KMS-11 (cell line): ENCODE data around the gene SLC17A3.
A peak's percentile ranks its signal among the peaks of the same experiment; 100 is the strongest.

Experiments used
- H2AFZ ChIP-seq: fragments of 200-600 bp; sonication (generic); 2 replicates; pipeline ENCODE4 v1.6.1; 2016; ENCODE audit warnings: antibody characterized with exemption, mixed run types, low read depth
- H3K27ac ChIP-seq: fragments of 200-600 bp; sonication (generic); 2 replicates; pipeline ENCODE4 v1.6.1; 2016; ENCODE audit warnings: mild to moderate bottlenecking, mixed run types
- H3K27me3 ChIP-seq: fragments of 200-600 bp; sonication (generic); 2 replicates; pipeline ENCODE4 v1.6.1; 2017; ENCODE audit warnings: mild to moderate bottlenecking, low read depth, mixed run types, moderate library complexity; ENCODE audit not compliant: insufficient read depth
- H3K36me3 ChIP-seq: fragments of 200-600 bp; sonication (generic); 2 replicates; pipeline ENCODE4 v1.6.1; 2017; ENCODE audit warnings: mild to moderate bottlenecking, mixed run types; ENCODE audit not compliant: insufficient read depth
- H3K4me1 ChIP-seq: fragments of 200-600 bp; sonication (generic); 2 replicates; pipeline ENCODE4 v1.6.1; 2016; ENCODE audit warnings: mild to moderate bottlenecking, low read depth, mixed run types; ENCODE audit not compliant: poor library complexity, severe bottlenecking
- H3K4me2 ChIP-seq: fragments of 200-600 bp; sonication (generic); 2 replicates; pipeline ENCODE4 v1.7.0; 2016; ENCODE audit warnings: mild to moderate bottlenecking, mixed run types
- H3K4me3 ChIP-seq: fragments of 200-600 bp; sonication (generic); IDR thresholded peaks from 2 replicates; pipeline ENCODE4 v1.6.1; 2017; ENCODE audit warnings: low read depth, low read length, mixed read lengths; ENCODE audit not compliant: insufficient read depth
- H3K79me2 ChIP-seq: fragments of 200-600 bp; sonication (generic); 2 replicates; pipeline ENCODE4 v1.6.1; 2016; ENCODE audit warnings: low read depth, mixed run types; ENCODE audit not compliant: insufficient read depth
- H3K9ac ChIP-seq: fragments of 200-600 bp; sonication (generic); 2 replicates; pipeline ENCODE4 v1.6.1; 2016; ENCODE audit warnings: mild to moderate bottlenecking, mixed run types
- H4K20me1 ChIP-seq: fragments of 200-600 bp; sonication (generic); 2 replicates; pipeline ENCODE4 v1.6.1; 2016; ENCODE audit warnings: mild to moderate bottlenecking, mixed run types; ENCODE audit not compliant: insufficient read depth
- TF ChIP-seq, protein P1 (sequence below): fragments of 200-600 bp; sonication (generic); conservative IDR thresholded peaks from 2 replicates; pipeline ENCODE4 v1.6.1; 2017; ENCODE audit warnings: low read depth, mild to moderate bottlenecking, antibody characterized with exemption, low read length, moderate library complexity, mixed read lengths

Gene SLC17A3

GRCh38 chr6:25883536-25883935 is 9.5 kb upstream of the SLC17A3 start:
- no peak overlapping the region for H3K4me3 ChIP-seq
- H2AFZ ChIP-seq: no peak overlapping the region
- H3K9ac ChIP-seq: no peak overlapping the region
- no peaks in the 10 kb centered on the region for H3K4me1 ChIP-seq
- H3K27me3 ChIP-seq: no peaks in the 10 kb centered on the region
- no peak overlapping the region for H3K27ac ChIP-seq
- no peaks in the 10 kb centered on the region for H3K79me2 ChIP-seq
- no peaks in the 10 kb centered on the region; the same call in 1 of the 2 replicates for H3K36me3 ChIP-seq
- TF ChIP-seq, protein P1, sequence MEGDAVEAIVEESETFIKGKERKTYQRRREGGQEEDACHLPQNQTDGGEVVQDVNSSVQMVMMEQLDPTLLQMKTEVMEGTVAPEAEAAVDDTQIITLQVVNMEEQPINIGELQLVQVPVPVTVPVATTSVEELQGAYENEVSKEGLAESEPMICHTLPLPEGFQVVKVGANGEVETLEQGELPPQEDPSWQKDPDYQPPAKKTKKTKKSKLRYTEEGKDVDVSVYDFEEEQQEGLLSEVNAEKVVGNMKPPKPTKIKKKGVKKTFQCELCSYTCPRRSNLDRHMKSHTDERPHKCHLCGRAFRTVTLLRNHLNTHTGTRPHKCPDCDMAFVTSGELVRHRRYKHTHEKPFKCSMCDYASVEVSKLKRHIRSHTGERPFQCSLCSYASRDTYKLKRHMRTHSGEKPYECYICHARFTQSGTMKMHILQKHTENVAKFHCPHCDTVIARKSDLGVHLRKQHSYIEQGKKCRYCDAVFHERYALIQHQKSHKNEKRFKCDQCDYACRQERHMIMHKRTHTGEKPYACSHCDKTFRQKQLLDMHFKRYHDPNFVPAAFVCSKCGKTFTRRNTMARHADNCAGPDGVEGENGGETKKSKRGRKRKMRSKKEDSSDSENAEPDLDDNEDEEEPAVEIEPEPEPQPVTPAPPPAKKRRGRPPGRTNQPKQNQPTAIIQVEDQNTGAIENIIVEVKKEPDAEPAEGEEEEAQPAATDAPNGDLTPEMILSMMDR: no peak
- no peak overlapping the region for H3K4me2 ChIP-seq
- no peaks in the 10 kb centered on the region for H4K20me1 ChIP-seq

DNA sequence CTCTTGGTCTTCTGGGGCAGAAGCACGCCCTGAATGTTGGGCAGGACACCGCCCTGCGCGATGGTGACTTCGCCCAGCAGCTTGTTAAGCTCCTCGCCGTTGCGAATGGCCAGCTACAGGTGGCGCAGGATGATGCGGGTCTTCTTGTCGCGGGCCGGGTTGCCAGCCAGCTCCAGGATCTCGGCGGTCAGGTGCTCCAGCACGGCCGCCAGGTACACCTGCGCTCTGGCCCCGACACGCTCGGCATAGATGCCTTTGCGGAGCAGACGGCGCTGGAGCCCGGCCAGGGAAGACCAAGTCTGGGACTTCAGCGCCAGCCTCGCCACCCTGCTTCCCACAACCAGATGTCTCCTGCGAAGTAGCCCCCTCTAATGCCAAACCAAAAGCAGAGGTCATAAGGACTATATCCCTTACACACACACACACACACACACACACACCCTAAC is 8.0 kb upstream of the SLC17A3 start:
- no peaks in the 10 kb centered on the region for H3K27me3 ChIP-seq
- H3K79me2 ChIP-seq: no peaks in the 10 kb centered on the region
- H3K27ac ChIP-seq: no peak overlapping the region
- no peaks in the 10 kb centered on the region; the same call in 1 of the 2 replicates for H3K36me3 ChIP-seq
- H3K4me1 ChIP-seq: no peaks in the 10 kb centered on the region
- no peak overlapping the region for H3K4me3 ChIP-seq
- no peak overlapping the region for H3K4me2 ChIP-seq
- TF ChIP-seq, protein P1: peak; percentile 38; the same call in 1 of the 2 replicates
- H3K9ac ChIP-seq: peak overlapping the region; percentile 18; the same call in 1 of the 2 replicates
- H2AFZ ChIP-seq: peak overlapping the region; percentile 54; the same call in 1 of the 2 replicates
- H4K20me1 ChIP-seq: no peaks in the 10 kb centered on the region

DNA sequence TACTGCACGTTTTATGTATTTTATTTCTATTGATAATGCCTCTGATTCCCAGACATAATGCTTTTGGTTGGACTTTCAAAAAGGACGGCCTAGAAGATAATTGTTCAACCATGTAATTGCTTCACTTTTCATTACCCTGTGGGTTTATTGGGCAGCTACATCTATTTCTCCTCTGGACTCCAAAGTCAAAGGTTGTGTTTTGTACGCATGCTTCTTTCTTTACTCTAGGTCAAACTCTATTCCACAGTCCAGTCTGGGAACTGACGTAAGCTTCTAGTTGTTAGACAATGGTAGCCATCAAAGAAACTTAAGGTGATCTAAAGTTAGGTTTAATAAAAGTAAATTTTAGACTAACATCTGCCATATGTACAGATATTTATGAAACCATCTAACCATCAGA is 6.6 kb upstream of the SLC17A3 start:
- Histone ChIP-seq H4K20me1 (no peaks in the 10 kb centered on the region), H3K27ac (no peak overlapping the region), H3K36me3 (no peaks in the 10 kb centered on the region; the same call in 1 of the 2 replicates), H3K27me3 (no peaks in the 10 kb centered on the region), H2AFZ (no peak overlapping the region), H3K4me3 (no peak overlapping the region), H3K9ac (no peak overlapping the region), H3K79me2 (no peaks in the 10 kb centered on the region), H3K4me1 (no peaks in the 10 kb centered on the region), H3K4me2 (no peak overlapping the region)
- TF ChIP-seq, protein P1: no peak

- H2AFZ ChIP-seq: no peak overlapping the region
- H3K27me3 ChIP-seq: no peaks in the 10 kb centered on the region
- no peaks in the 10 kb centered on the region for H4K20me1 ChIP-seq
- H3K9ac ChIP-seq: no peak overlapping the region
- H3K4me2 ChIP-seq: no peak overlapping the region
- no peaks in the 10 kb centered on the region for H3K79me2 ChIP-seq
- H3K36me3 ChIP-seq: no peaks in the 10 kb centered on the region; the same call in 1 of the 2 replicates
- H3K4me3 ChIP-seq: no peak overlapping the region
- TF ChIP-seq, protein P1: no peak
- no peak overlapping the region for H3K27ac ChIP-seq
- no peaks in the 10 kb centered on the region for H3K4me1 ChIP-seq
These were observed 4.8 kb upstream of the SLC17A3 start for GRCh38 chr6:25878721-25879322.
